ENCODE data around the gene PRAC2.

DNA sequence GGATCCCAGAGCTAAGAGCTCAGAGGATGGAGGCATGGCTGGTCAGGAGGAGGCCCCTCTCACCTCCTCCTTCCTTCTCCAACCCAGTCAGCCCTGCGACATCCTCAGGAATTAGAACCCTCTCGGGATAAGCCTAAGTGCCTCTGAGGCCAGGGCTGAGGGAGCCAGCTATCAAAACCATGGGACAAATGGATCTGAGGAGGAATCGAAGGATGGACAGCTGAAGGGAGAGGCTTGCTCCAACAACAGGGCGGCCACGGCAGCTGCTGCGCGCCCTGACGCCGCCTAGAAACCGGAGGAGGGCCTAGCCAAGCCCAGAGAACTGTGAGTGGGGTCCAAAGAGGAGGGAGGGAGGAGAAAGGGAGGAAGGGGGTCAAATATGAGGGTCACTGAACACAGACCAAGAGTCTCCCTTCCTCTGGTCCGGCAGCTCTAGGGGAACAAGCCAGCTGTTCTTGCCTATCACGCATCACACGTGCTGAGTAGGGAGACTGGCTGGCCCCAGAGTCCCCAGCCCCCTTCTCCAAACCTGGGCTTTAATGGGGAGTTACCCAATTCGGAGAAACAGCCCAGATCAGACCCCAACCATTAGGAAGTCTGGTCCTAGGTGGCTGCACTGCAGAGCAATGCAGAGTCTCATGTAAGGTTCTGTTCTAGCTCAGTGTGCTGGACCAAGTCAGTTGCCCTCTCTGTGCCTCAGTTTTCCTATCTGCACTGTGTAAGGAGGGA lies 11.5 kb downstream of the PRAC2 start:
- TF ChIP-seq CTCF (IDR thresholded peaks at IDR 0.05) (no peak), POLR2AphosphoS5 (IDR thresholded peaks at IDR 0.05) (no peak), POLR2A (IDR thresholded peaks at IDR 0.05) (no peak)

Measured in transverse colon (tissue), 4 donors.